Fibroblast of skin of back (primary cell): Measurements from ENCODE around the gene DIAPH2.
A peak's percentile ranks its signal among the peaks of the same experiment; 100 is the strongest.

ENCODE experiments used
- DNase-seq: peaks from one replicate; pipeline ENCODE4 v3.0.0-alpha.2; 2013

DIAPH2 gene

GRCh38 chrX:97057349-97057909 lies 372.8 kb downstream of the DIAPH2 start:
- DNase-seq = no peak

- DNase-seq = no peak
Observed at GRCh38 chrX:97060020-97060419, 375.4 kb downstream of the DIAPH2 start.

GRCh38 chrX:97065066-97065465 lies 380.4 kb downstream of the DIAPH2 start:
- no peak for DNase-seq

- DNase-seq = peak; percentile 17
Observed at GRCh38 chrX:97065973-97066372, 381.3 kb downstream of the DIAPH2 start.

- no peak for DNase-seq
Observed at GRCh38 chrX:97066381-97066780, 381.7 kb downstream of the DIAPH2 start.

GRCh38 chrX:97070346-97070745 lies 385.7 kb downstream of the DIAPH2 start:
- peak; percentile 68 for DNase-seq

GRCh38 chrX:97074400-97074799 lies 389.8 kb downstream of the DIAPH2 start:
- peak; percentile 58 for DNase-seq

- DNase-seq = no peak
Observed at GRCh38 chrX:97089116-97089515, 404.5 kb downstream of the DIAPH2 start.

GRCh38 chrX:97096385-97096784 lies 411.7 kb downstream of the DIAPH2 start:
- DNase-seq = no peak

- DNase-seq = no peak
Observed at GRCh38 chrX:97102938-97103337, 418.3 kb downstream of the DIAPH2 start.

GRCh38 chrX:97109730-97110129 lies 425.1 kb downstream of the DIAPH2 start:
- DNase-seq = no peak

- DNase-seq = no peak
Observed at GRCh38 chrX:97117572-97117971, 432.9 kb downstream of the DIAPH2 start.

- no peak for DNase-seq
Observed at GRCh38 chrX:97119474-97120109, 434.9 kb downstream of the DIAPH2 start.

- no peak for DNase-seq
Observed at GRCh38 chrX:97123001-97123400, 438.4 kb downstream of the DIAPH2 start.

GRCh38 chrX:97126020-97126419 lies 441.4 kb downstream of the DIAPH2 start:
- peak; percentile 4 for DNase-seq

- no peak for DNase-seq
Observed at GRCh38 chrX:97132664-97133415, 448.2 kb downstream of the DIAPH2 start.

- DNase-seq = no peak
Observed at GRCh38 chrX:97145934-97146333, 461.3 kb downstream of the DIAPH2 start.

GRCh38 chrX:97155816-97156215 lies 471.2 kb downstream of the DIAPH2 start:
- DNase-seq = no peak

- no peak for DNase-seq
Observed at GRCh38 chrX:97158269-97158668, 473.6 kb downstream of the DIAPH2 start.

GRCh38 chrX:97159916-97160800 lies 475.5 kb downstream of the DIAPH2 start:
- DNase-seq = no peak

GRCh38 chrX:97167333-97167732 lies 482.7 kb downstream of the DIAPH2 start:
- no peak for DNase-seq

- DNase-seq = no peak
Observed at GRCh38 chrX:97168646-97169045, 484.0 kb downstream of the DIAPH2 start.

- no peak for DNase-seq
Observed at GRCh38 chrX:97175147-97175546, 490.5 kb downstream of the DIAPH2 start.
